ENCODE results near the gene P2RY4.
"Not testable (repeated sequence)": the region's sequence is repeated elsewhere in the genome, so short reads cannot be mapped to it uniquely, and the experiment has no call there.

P2RY4 gene

DNA sequence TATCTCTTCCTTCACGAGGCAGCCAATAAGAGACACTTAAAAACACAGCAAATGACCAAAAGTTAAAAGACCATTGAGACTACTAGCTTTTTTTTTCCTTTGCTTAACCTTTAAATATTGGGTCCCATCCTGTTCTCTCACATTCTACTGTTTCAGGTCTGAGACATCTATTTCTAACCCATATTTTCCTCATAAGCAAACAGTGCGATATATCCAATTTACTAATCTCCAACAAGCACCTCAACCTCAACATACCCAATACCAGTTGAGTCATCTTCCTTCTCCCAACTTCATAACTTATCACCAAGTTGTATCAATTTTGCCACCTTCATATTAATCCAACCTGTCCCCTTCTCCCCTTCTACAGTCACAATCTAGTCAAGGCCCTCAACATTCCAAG lies 18.5 kb downstream of the P2RY4 start:
- no peak for TF ChIP-seq CTCF (IDR thresholded peaks at IDR 0.05; ENCODE audit: extremely low read depth, missing control alignments)
- no peak for DNase-seq (ENCODE audit: low spot score)

DNA sequence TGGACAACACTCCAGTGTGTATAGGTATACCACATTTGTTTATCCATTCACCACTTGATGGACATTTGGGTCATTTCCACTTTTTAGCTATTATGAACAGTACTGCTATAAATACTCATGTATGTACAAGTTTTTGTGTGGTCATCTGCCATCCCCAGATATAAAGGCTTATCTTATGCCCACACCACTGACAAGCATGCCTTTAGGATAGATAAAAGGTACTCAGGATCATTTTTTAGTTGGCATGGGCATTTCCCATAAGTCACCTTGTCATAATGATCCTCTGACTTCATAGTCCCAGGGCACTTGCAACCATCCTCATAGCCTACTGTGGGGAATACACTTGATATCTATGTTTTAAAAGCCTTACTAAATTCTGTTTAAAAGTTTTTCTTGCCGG lies 19.3 kb downstream of the P2RY4 start:
- DNase-seq (ENCODE audit: low spot score), result no peak
- TF ChIP-seq CTCF (IDR thresholded peaks at IDR 0.05; ENCODE audit: extremely low read depth, missing control alignments), result no peak

- no peak for TF ChIP-seq CTCF (IDR thresholded peaks at IDR 0.05; ENCODE audit: extremely low read depth, missing control alignments)
These were observed 25.6 kb downstream of the P2RY4 start, which contains the start of gene AWAT1 for GRCh38 chrX:70234355-70234754. Gene AWAT1, plus strand, starts transcription at chrX:70234655. Its CDS starts 41 bp downstream, at chrX:70234696.

GRCh38 chrX:70231666-70232065 lies 28.3 kb downstream of the P2RY4 start:
- TF ChIP-seq CTCF (IDR thresholded peaks at IDR 0.05; ENCODE audit: extremely low read depth, missing control alignments), result no peak
- DNase-seq (ENCODE audit: low spot score), result no peak

More at GRCh38 chrX:70234355-70234754, 25.6 kb downstream of the P2RY4 start, which contains the start of gene AWAT1:
- DNase-seq (ENCODE audit: low spot score), result no peak

DNA sequence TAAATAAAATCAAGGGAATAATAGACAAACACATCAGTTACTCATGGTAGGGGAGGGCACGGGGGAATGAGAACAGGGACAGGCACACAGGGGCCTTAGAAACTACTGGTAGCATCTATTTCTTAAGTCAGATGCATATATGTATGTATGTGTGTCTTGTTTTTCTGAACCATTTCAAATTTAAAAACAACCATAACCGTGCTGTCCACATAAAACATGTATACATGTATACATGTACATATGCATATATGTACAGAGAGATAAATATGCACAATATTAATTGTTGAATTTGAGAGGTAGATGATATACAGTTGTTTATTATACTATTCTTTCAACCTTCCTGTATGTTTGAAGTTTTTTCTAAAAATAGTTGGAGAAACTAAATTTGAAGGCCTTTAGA lies 33.3 kb downstream of the P2RY4 start:
- no peak for TF ChIP-seq CTCF (IDR thresholded peaks at IDR 0.05; ENCODE audit: extremely low read depth, missing control alignments)
- DNase-seq (ENCODE audit: low spot score), result no peak

- TF ChIP-seq CTCF (IDR thresholded peaks at IDR 0.05; ENCODE audit: extremely low read depth, missing control alignments), result no peak
- DNase-seq (ENCODE audit: low spot score), result no peak
These were observed 34.0 kb downstream of the P2RY4 start for GRCh38 chrX:70226048-70226447.

DNA sequence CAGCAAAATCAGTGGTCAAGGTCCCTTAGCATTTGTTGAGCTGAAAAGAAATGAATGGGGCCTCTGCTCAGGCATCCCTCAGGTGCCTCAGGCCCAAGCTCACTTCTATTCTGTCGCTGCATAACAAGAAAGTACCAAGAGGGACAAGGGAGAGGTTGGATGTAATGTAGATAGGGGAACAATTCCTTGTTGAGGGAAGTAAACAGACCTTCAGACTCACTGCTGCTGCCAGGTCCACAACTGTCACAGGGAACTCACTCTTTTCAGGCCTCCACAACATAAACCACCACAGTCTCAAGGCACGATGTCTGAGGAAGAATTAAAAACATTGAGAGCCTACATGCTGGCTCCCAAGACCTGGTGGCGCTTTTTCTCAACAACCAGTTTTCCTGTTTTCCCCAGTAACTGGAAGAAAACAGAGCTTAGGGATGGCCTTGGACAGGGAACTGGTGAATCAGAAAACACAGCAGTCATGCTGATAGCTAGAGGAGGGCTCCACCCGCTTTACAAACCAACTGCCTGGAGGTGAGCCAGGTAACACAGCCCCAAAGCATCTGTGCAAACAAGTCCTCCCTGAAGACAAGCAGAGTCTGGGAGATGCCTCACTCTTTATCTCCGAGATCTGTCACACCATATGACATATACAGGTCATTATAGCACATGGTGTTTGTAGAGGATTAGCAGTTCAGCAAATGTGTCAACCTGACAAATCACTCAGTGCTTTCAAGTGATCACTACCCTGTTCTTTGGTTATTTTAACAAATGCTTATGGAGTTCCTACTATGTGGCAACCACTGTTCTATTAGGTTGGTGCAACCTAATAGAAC lies 39.9 kb downstream of the P2RY4 start:
- TF ChIP-seq CTCF (IDR thresholded peaks at IDR 0.05; ENCODE audit: extremely low read depth, missing control alignments), result no peak
- no peak for DNase-seq (ENCODE audit: low spot score)

GRCh38 chrX:70209570-70209969 lies 50.4 kb downstream of the P2RY4 start:
- DNase-seq (ENCODE audit: low spot score), result not testable (repeated sequence)

All from GM20000 (cell line).